DMS153 (cell line): Measurements from ENCODE around the gene BRCA1.

Source experiments
- DNase-seq: peaks from one replicate; lab custom pipeline; 2025; lab: John Stamatoyannopoulos, UW

Gene BRCA1

GRCh38 chr17:43025290-43025657 is 99.9 kb downstream of the BRCA1 start:
- no peak for DNase-seq

- DNase-seq = peak; percentile 90
Observed at GRCh38 chr17:43024407-43025289, 100.5 kb downstream of the BRCA1 start, which contains the start of gene RND2. Gene RND2, plus strand, starts transcription at chr17:43025231. Its CDS starts 117 bp downstream, at chr17:43025348.

- DNase-seq = peak; percentile 37
Observed at GRCh38 chr17:43021741-43022512, 103.2 kb downstream of the BRCA1 start, which contains the start of gene VAT1. Gene VAT1, minus strand, starts transcription at chr17:43022385. Its CDS starts 63 bp downstream, at chr17:43022322.

- DNase-seq = no peak
Observed at GRCh38 chr17:43020789-43021740, 104.1 kb downstream of the BRCA1 start.

- no peak for DNase-seq
Observed at GRCh38 chr17:43020030-43020621, 105.0 kb downstream of the BRCA1 start.

GRCh38 chr17:43019418-43019817 is 105.7 kb downstream of the BRCA1 start:
- no peak for DNase-seq

- no peak for DNase-seq
Observed at GRCh38 chr17:43018932-43019331, 106.2 kb downstream of the BRCA1 start.

- no peak for DNase-seq
Observed at GRCh38 chr17:43018008-43018853, 106.9 kb downstream of the BRCA1 start.

- no peak for DNase-seq
Observed at GRCh38 chr17:43016216-43016615, 108.9 kb downstream of the BRCA1 start.

GRCh38 chr17:43015579-43015978 is 109.6 kb downstream of the BRCA1 start:
- no peak for DNase-seq

- no peak for DNase-seq
Observed at GRCh38 chr17:43014649-43015542, 110.3 kb downstream of the BRCA1 start.

- no peak for DNase-seq
Observed at GRCh38 chr17:43014020-43014648, 111.0 kb downstream of the BRCA1 start.

- no peak for DNase-seq
Observed at GRCh38 chr17:43013296-43013695, 111.9 kb downstream of the BRCA1 start.

- no peak for DNase-seq
Observed at GRCh38 chr17:43011728-43012472, 113.3 kb downstream of the BRCA1 start.

GRCh38 chr17:43010667-43011308 is 114.4 kb downstream of the BRCA1 start:
- DNase-seq = no peak

- no peak for DNase-seq
Observed at GRCh38 chr17:43006639-43007551, 118.3 kb downstream of the BRCA1 start, which contains the start of gene IFI35. Gene IFI35, plus strand, starts transcription at chr17:43006784. Its CDS starts 164 bp downstream, at chr17:43006948.
